ENCODE measurements around the gene TPSG1. TPM values are rescaled to one million over a fixed set of nuclear protein-coding genes. Genes with fewer than 3 reads are reported as not detected.

The TPSG1 gene
- total and polyA plus RNA-seq, 10 of the 15 experiments (the other 5 are each of a cell fraction or from before 2014, with no cell fraction given): not detected

DNA sequence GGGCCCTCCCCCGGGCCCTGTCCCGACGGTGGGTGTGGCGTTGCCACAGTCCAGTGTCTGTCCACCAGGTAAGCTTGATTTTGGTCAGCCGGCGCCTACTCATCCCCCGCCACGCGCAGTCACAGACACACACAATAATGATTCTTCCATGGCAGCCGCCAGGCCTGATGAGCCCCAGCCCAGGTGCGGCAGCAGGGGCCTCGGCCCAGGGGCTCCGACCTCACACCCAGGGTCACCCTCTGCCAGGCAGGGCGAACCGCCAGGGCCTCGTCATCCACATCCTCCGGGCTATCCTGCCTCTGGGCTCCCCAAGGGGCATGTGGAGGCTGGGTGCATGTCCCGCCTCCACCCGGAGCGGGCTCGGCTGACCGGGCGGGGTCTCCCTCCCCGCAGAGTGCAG is 7.5 kb downstream of the TPSG1 start:
- DNase-seq (ENCODE audit: low read depth, low spot score) (no peak), ATAC-seq (no peak), FAIRE-seq (no peak)
- ChIA-PET SMC1A (ENCODE audit: uncharacterized antibody, unreplicated experiment) (no interaction called here), CTCF (no interaction called here), POLR2A (no interaction called here), RAD21 (ENCODE audit: unreplicated experiment) (no interaction called here)
- Histone ChIP-seq H2AFZ (ENCODE audit: control insufficient read depth, low read depth, low read length) (no peak overlapping the region), H3K9me3 (replicated peaks; ENCODE audit: control insufficient read depth, insufficient read depth, low read length) (no peaks in the 10 kb centered on the region), H3K4me3 (no peak overlapping the region), H4K20me1 (ENCODE audit: control insufficient read depth, insufficient read depth) (no peaks in the 10 kb centered on the region), H3K9ac (ENCODE audit: control insufficient read depth, insufficient read depth, low read length) (no peak overlapping the region), H3K27me3 (replicated peaks in 1 of 2; ENCODE audit: control insufficient read depth in 2 of 2, insufficient read depth in 2 of 2, low read length in 1 of 2) (no peaks in the 10 kb centered on the region; a peak in 1 of 4 replicates), H3K27ac (ENCODE audit: control insufficient read depth, insufficient read depth) (no peak overlapping the region), H3K79me2 (ENCODE audit: control insufficient read depth, insufficient read depth, low read length) (no peaks in the 10 kb centered on the region), H3K4me2 (ENCODE audit: control insufficient read depth, insufficient read depth) (no peak overlapping the region), H3K36me3 (ENCODE audit: control insufficient read depth in 2 of 2, insufficient read depth in 2 of 2, low read length in 1 of 2) (no peaks in the 10 kb centered on the region), H3K4me1 (ENCODE audit: control insufficient read depth, insufficient read depth, low read length) (no peaks in the 10 kb centered on the region)
- no TSS peak for BruUV-seq (replicated peaks)
- TF ChIP-seq, protein P1, sequence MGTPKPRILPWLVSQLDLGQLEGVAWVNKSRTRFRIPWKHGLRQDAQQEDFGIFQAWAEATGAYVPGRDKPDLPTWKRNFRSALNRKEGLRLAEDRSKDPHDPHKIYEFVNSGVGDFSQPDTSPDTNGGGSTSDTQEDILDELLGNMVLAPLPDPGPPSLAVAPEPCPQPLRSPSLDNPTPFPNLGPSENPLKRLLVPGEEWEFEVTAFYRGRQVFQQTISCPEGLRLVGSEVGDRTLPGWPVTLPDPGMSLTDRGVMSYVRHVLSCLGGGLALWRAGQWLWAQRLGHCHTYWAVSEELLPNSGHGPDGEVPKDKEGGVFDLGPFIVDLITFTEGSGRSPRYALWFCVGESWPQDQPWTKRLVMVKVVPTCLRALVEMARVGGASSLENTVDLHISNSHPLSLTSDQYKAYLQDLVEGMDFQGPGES (IDR thresholded peaks at IDR 0.05): no peak
- TF ChIP-seq RB1 (IDR thresholded peaks at IDR 0.05; ENCODE audit: borderline replicate concordance) (no peak), STAT3 (IDR thresholded peaks at IDR 0.05; ENCODE audit: low read depth, low read length) (no peak), RCOR1 (conservative IDR thresholded peaks at IDR 0.05; ENCODE audit: low read depth, low read length) (no peak), NRF1 (conservative IDR thresholded peaks at IDR 0.05; ENCODE audit: low read depth, low read length) (no peak), MTA2 (IDR thresholded peaks at IDR 0.05; ENCODE audit: low read depth) (no peak)
- TF ChIP-seq, protein P2, sequence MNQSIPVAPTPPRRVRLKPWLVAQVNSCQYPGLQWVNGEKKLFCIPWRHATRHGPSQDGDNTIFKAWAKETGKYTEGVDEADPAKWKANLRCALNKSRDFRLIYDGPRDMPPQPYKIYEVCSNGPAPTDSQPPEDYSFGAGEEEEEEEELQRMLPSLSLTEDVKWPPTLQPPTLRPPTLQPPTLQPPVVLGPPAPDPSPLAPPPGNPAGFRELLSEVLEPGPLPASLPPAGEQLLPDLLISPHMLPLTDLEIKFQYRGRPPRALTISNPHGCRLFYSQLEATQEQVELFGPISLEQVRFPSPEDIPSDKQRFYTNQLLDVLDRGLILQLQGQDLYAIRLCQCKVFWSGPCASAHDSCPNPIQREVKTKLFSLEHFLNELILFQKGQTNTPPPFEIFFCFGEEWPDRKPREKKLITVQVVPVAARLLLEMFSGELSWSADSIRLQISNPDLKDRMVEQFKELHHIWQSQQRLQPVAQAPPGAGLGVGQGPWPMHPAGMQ (IDR thresholded peaks at IDR 0.05; ENCODE audit: borderline replicate concordance): no peak
- TF ChIP-seq, protein P3, sequence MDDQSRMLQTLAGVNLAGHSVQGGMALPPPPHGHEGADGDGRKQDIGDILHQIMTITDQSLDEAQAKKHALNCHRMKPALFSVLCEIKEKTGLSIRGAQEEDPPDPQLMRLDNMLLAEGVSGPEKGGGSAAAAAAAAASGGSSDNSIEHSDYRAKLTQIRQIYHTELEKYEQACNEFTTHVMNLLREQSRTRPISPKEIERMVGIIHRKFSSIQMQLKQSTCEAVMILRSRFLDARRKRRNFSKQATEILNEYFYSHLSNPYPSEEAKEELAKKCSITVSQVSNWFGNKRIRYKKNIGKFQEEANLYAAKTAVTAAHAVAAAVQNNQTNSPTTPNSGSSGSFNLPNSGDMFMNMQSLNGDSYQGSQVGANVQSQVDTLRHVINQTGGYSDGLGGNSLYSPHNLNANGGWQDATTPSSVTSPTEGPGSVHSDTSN (IDR thresholded peaks at IDR 0.05; ENCODE audit: insufficient replicate concordance, low read depth, low read length): no peak
- intact Hi-C loops (cut with micrococcal nuclease; ENCODE audit: unreplicated experiment): no loop called here
- in situ Hi-C loops (cut with MboI): no loop called here
- WGBS (ENCODE audit: insufficient coverage, insufficient replicate concordance, low lambda C conversion rate, missing lambda C conversion rate): 65% methylated on average over 20 of the region's 24 CpGs

Data from GM12878 (cell line).